Esophagus muscularis mucosa (tissue), 4 donors: ENCODE data around the gene MCL1.

Experiments used
- CTCF ChIP-seq, 3 experiments: fragments of 200-600 bp in 2 of 3; fragments of 450-650 bp in 1 of 3; sonication (generic) in 2 of 3; IDR thresholded peaks; one replicate each; pipeline ENCODE4 v1.5.1; 2017 to 2019; ENCODE audit warnings: antibody characterized with exemption in 3 of 3, mild to moderate bottlenecking in 2 of 3, moderate library complexity in 1 of 3
- EP300 ChIP-seq: sonication (generic); formaldehyde crosslinking; IDR thresholded peaks from one replicate; pipeline ENCODE4 v1.6.1; 2017; ENCODE audit warnings: antibody characterized with exemption
- POLR2A ChIP-seq: fragments of 450-650 bp; IDR thresholded peaks from one replicate; pipeline ENCODE4 v1.6.1; 2017; ENCODE audit warnings: antibody characterized with exemption, moderate library complexity, mild to moderate bottlenecking, low read depth
- POLR2AphosphoS5 ChIP-seq, 2 donors: sonication (generic); formaldehyde crosslinking; IDR thresholded peaks; one replicate each; pipeline ENCODE4 v1.6.1; 2017; ENCODE audit warnings: antibody characterized with exemption in 2 of 2

GRCh38 chr1:150544204-150544603, 35.2 kb downstream of the MCL1 start:
- TF ChIP-seq POLR2A (no peak), CTCF (IDR thresholded peaks at IDR 0.05) (no peak), POLR2AphosphoS5 (IDR thresholded peaks at IDR 0.05) (no peak), EP300 (no peak)
